K562 (cell line): ENCODE data around the gene ZEB2. TPM values are rescaled to one million over a fixed set of nuclear protein-coding genes. Genes with fewer than 3 reads are reported as not detected.

ENCODE experiments used
- ATAC-seq: fragments of 200-7000 bp; cut with Tn5 transposase; 3 replicates; pipeline ENCODE4 v1.9.1; 2020; ENCODE audit warnings: moderate library complexity
- BruUV-seq: library from RNA; stranded (reverse); fragments of 400-500 nt; replicated peaks from 2 replicates; lab custom pipeline; 2021; lab: Mats Ljungman, UMichigan
- CTCF ChIA-PET: fragments of 300-600 bp; formaldehyde crosslinking; extraction: SDS; loops from one replicate; lab custom pipeline; 2021; ENCODE audit warnings: low intra/inter-chr PET ratio; lab: Yijun Ruan, JAX
- POLR2A ChIA-PET: fragments of 300-600, 350-650 bp; sonication (Branson Sonifier 250); formaldehyde crosslinking; extraction: SDS; loops from one replicate; lab custom pipeline; 2021; ENCODE audit warnings: antibody characterized with exemption, inconsistent platforms; lab: Yijun Ruan, JAX
- DNase-seq, 4 experiments: peaks; one replicate each; pipeline versions ENCODE4 v3.0.0 to v3.0.0-alpha.2; 2011 to 2018; ENCODE audit warnings: low spot score in 3 of 4, mixed read lengths in 3 of 4; ENCODE audit errors: extremely low read depth in 1 of 4
- FAIRE-seq: peaks from 2 replicates; lab custom pipeline; 2011; peaks lifted over from hg19 to GRCh38; lab: Jason Lieb, UNC
- H2AFZ ChIP-seq: 2 replicates; pipeline ENCODE4 v1.6.0; 2011; ENCODE audit warnings: low read depth, low read length, control low read depth, inconsistent platforms
- H3K27ac ChIP-seq: fragments of 200-600 bp; 3 replicates; pipeline ENCODE4 v1.8.0; 2011; ENCODE audit warnings: low read depth, mild to moderate bottlenecking, control low read depth, inconsistent platforms, low read length, moderate library complexity, mixed read lengths; ENCODE audit errors: extremely low read depth
- H3K27me3 ChIP-seq, 2 experiments: fragments of 300-600 bp in 1 of 2; 2 replicates in 1 of 2; 3 replicates in 1 of 2; pipeline versions ENCODE4 v1.6.0 to v1.8.0; 2011; ENCODE audit warnings: inconsistent platforms in 2 of 2, low read length in 2 of 2, mild to moderate bottlenecking in 1 of 2, mixed read lengths in 1 of 2, moderate library complexity in 1 of 2; ENCODE audit not compliant: control insufficient read depth in 2 of 2, insufficient read depth in 2 of 2
- H3K36me3 ChIP-seq: fragments of 300-600 bp; 3 replicates; pipeline ENCODE4 v1.8.0; 2011; ENCODE audit warnings: mild to moderate bottlenecking, low read length, inconsistent platforms; ENCODE audit not compliant: control insufficient read depth, insufficient read depth
- H3K4me1 ChIP-seq, 2 experiments: fragments of 200-600 bp in 1 of 2; replicated peaks in 1 of 2; 2 replicates in 1 of 2; 3 replicates in 1 of 2; pipeline versions ENCODE4 v1.5.1 to v1.8.0; 2011; ENCODE audit warnings: inconsistent platforms in 2 of 2, low read length in 2 of 2, mild to moderate bottlenecking in 1 of 2, mixed read lengths in 1 of 2, moderate library complexity in 1 of 2; ENCODE audit not compliant: control insufficient read depth in 2 of 2, insufficient read depth in 2 of 2
- H3K4me2 ChIP-seq: 2 replicates; pipeline ENCODE4 v1.6.1; 2011; ENCODE audit warnings: low read length, control low read depth, inconsistent platforms, mixed read lengths; ENCODE audit not compliant: insufficient read depth
- H3K4me3 ChIP-seq: fragments of 200-600 bp; sonication (generic), shearing (Covaris generic); 2 replicates; pipeline ENCODE4 v1.5.1; 2016; ENCODE audit warnings: control low read depth, inconsistent platforms
- H3K79me2 ChIP-seq: fragments of 200-600 bp; 3 replicates; pipeline ENCODE4 v1.8.0; 2011; ENCODE audit warnings: low read length, inconsistent platforms; ENCODE audit not compliant: control insufficient read depth, insufficient read depth
- H3K9ac ChIP-seq, 2 experiments: 2 replicates each; pipeline versions ENCODE4 v1.6.0 to v1.6.1; 2011; ENCODE audit warnings: low read depth in 2 of 2, low read length in 2 of 2, control low read depth in 1 of 2, inconsistent platforms in 1 of 2, mild to moderate bottlenecking in 1 of 2, mixed read lengths in 1 of 2; ENCODE audit not compliant: insufficient read depth in 1 of 2
- H3K9me1 ChIP-seq: one replicate; pipeline ENCODE4 v1.6.0; 2011; ENCODE audit warnings: inconsistent platforms, mild to moderate bottlenecking, low read length, moderate library complexity; ENCODE audit not compliant: control insufficient read depth, insufficient read depth
- H3K9me3 ChIP-seq: replicated peaks from 2 replicates; pipeline ENCODE4 v1.5.1; 2011; ENCODE audit warnings: low read depth, low read length, inconsistent platforms; ENCODE audit not compliant: control insufficient read depth, insufficient read depth
- H4K20me1 ChIP-seq: replicated peaks from 2 replicates; pipeline ENCODE4 v1.6.1; 2011; ENCODE audit warnings: low read length, inconsistent platforms, mixed read lengths; ENCODE audit not compliant: control insufficient read depth, insufficient read depth
- C11orf30 ChIP-seq: fragments of 450-650 bp; IDR thresholded peaks from 2 replicates; pipeline ENCODE4 v1.6.1; 2016; ENCODE audit warnings: low read depth, mild to moderate bottlenecking
- HLTF ChIP-seq: fragments of 450-650 bp; IDR thresholded peaks from 2 replicates; pipeline ENCODE4 v1.6.1; 2016
- NELFE ChIP-seq: IDR thresholded peaks from 2 replicates; pipeline ENCODE4 v1.6.1; 2011; ENCODE audit warnings: mild to moderate bottlenecking; ENCODE audit not compliant: insufficient read depth, insufficient read length
- SMAD2 ChIP-seq: fragments of 150-350 bp; IDR thresholded peaks from 2 replicates; pipeline ENCODE4 v1.6.1; 2014; ENCODE audit warnings: low read depth, mild to moderate bottlenecking, low read length
- ZBTB33 ChIP-seq: sonication (generic); formaldehyde crosslinking; IDR thresholded peaks from 2 replicates; pipeline ENCODE4 v1.8.1; 2023; ENCODE audit warnings: mild to moderate bottlenecking, missing genetic modification reagents
- WGBS: fragments of 100-300 bp; shearing (Covaris generic); methylation state at CpG from one replicate; pipeline ENCODE4 v1.1.6; 2016; ENCODE audit warnings: low coverage, mixed read lengths; ENCODE audit not compliant: insufficient coverage; ENCODE audit errors: missing lambda C conversion rate; 5-methylcytosine and 5-hydroxymethylcytosine counted together
- in situ Hi-C: fragments of 300-500 bp; cut with MboI; formaldehyde crosslinking; loops from 4 replicates; pipeline ENCODE4 v1.15.0; 2018; ENCODE audit warnings: inconsistent platforms, mixed read lengths
- intact Hi-C: fragments of 100-400 bp; cut with micrococcal nuclease; formaldehyde crosslinking; loops from 2 replicates; pipeline ENCODE4 v1.14.2; 2022
- polyA plus RNA-seq, 8 experiments: library from polyadenylated mRNA; depleted of rRNA in 4 of 8; stranded (reverse) in 5 of 8; unstranded in 3 of 8; fragments of >200 nt; fragmentation: Nextera tagmentation in 2 of 8; fragmentation: Illumina TruSeq in 1 of 8; extraction: Ambion mirVana in 2 of 8; extraction: Trizol in 1 of 8; gene quantifications; 2 replicates each; pipeline versions ENCODE4 v1.2.1 to v1.2.3, GENCODE V29; 2011 to 2014; ENCODE audit warnings: inconsistent platforms in 1 of 8, missing spikeins in 1 of 8
- total RNA-seq, 7 experiments: library from RNA; depleted of rRNA in 6 of 7; stranded (reverse); fragments of >200 nt in 6 of 7; fragmentation: Illumina TruSeq in 2 of 7; extraction: Trizol in 2 of 7; gene quantifications; 2 replicates each; pipeline versions ENCODE4 v1.2.1 to v1.2.3, GENCODE V29; 2011 to 2021; ENCODE audit warnings: low replicate concordance in 1 of 7

ZEB2 gene
- total and polyA plus RNA-seq, 9 of the 15 experiments (the other 6 are each of a cell fraction or from before 2014, with no cell fraction given): 15.1 to 113 (median 72.3) TPM

GRCh38 chr2:144403933-144404332 is 116.0 kb downstream of the ZEB2 start:
- H3K36me3 ChIP-seq: peaks cover 99% of the 10 kb centered on the region
- POLR2A ChIA-PET: no interaction called here
- FAIRE-seq: no peak
- no peak for DNase-seq
- H3K4me2 ChIP-seq: no peak overlapping the region
- intact Hi-C loops: no loop called here
- no peak for ATAC-seq
- TF ChIP-seq SMAD2: no peak
- no peak for TF ChIP-seq HLTF
- TF ChIP-seq, all 486 proteins: peak for 0
- H3K9ac ChIP-seq: no peak overlapping the region
- peaks cover 36% of the 10 kb centered on the region; the same call in 2 of the 3 replicates for H3K79me2 ChIP-seq
- CTCF ChIA-PET: no interaction called here
- H3K27ac ChIP-seq: no peak overlapping the region
- H4K20me1 ChIP-seq: 0 out of 2 replicates have a peak, but pooled peaks cover 3% of the 10 kb centered on the region
- in situ Hi-C loops: no loop called here
- BruUV-seq: no TSS peak
- no peaks in the 10 kb centered on the region for H3K27me3 ChIP-seq
- H2AFZ ChIP-seq: no peak overlapping the region
- no peak overlapping the region for H3K4me3 ChIP-seq
- H3K9me3 ChIP-seq: no peaks in the 10 kb centered on the region
- no peaks in the 10 kb centered on the region for H3K4me1 ChIP-seq
- WGBS: 96% methylated on average over 16 of the region's 16 CpGs
- H3K9me1 ChIP-seq: no peaks in the 10 kb centered on the region

DNA sequence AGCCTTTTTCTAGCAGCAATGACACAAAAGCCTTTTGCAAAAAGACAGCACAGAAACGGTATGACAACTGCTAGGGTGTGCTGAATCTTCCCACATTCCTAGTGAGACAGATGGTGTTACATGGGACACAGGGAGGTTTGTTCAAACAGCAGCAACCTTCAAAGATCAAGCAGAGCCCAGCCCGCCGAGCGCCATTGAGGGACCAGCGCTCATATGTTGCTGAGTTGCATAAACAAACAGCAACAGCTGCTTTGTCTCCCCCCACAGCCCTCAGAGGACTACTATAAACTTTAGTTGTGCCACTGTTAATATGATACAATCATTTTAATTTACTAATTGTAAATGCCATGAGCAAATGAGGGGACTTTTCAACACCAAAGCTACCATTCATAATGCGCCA is 117.7 kb downstream of the ZEB2 start:
- DNase-seq (no peak), ATAC-seq (no peak), FAIRE-seq (no peak)
- H3K36me3 ChIP-seq: peaks cover 99% of the 10 kb centered on the region
- H3K27ac ChIP-seq: no peak overlapping the region
- H3K9ac ChIP-seq: no peak overlapping the region
- no TSS peak for BruUV-seq
- H3K9me3 ChIP-seq: no peaks in the 10 kb centered on the region
- in situ Hi-C loops (no loop called here), intact Hi-C loops (no loop called here)
- no peaks in the 10 kb centered on the region for H3K27me3 ChIP-seq
- H2AFZ ChIP-seq: no peak overlapping the region
- H3K4me3 ChIP-seq: no peak overlapping the region
- no peaks in the 10 kb centered on the region for H3K4me1 ChIP-seq
- H3K9me1 ChIP-seq: no peaks in the 10 kb centered on the region
- 0 out of 2 replicates have a peak, but pooled peaks cover 3% of the 10 kb centered on the region for H4K20me1 ChIP-seq
- CTCF ChIA-PET: no interaction called here
- WGBS: 90% methylated on average over 6 of the region's 6 CpGs
- no peak overlapping the region for H3K4me2 ChIP-seq
- POLR2A ChIA-PET: no interaction called here
- TF ChIP-seq C11orf30 (0 out of 2 replicates have a peak, but pooled peaks have one; percentile 5), ZBTB33 (CRISPR knock-in tag) (peak; percentile 72), NELFE (no peak)
- H3K79me2 ChIP-seq: peaks cover 27% of the 10 kb centered on the region; the same call in 2 of the 3 replicates
